DMS153 treated with DMSO at 0.1 percent for 48 hours (cell line): ENCODE results near the gene TARS2.

Experiments used
- DNase-seq: peaks from one replicate; lab custom pipeline; 2025; ENCODE audit not compliant: unreplicated experiment; lab: John Stamatoyannopoulos, UW

Gene TARS2

DNA sequence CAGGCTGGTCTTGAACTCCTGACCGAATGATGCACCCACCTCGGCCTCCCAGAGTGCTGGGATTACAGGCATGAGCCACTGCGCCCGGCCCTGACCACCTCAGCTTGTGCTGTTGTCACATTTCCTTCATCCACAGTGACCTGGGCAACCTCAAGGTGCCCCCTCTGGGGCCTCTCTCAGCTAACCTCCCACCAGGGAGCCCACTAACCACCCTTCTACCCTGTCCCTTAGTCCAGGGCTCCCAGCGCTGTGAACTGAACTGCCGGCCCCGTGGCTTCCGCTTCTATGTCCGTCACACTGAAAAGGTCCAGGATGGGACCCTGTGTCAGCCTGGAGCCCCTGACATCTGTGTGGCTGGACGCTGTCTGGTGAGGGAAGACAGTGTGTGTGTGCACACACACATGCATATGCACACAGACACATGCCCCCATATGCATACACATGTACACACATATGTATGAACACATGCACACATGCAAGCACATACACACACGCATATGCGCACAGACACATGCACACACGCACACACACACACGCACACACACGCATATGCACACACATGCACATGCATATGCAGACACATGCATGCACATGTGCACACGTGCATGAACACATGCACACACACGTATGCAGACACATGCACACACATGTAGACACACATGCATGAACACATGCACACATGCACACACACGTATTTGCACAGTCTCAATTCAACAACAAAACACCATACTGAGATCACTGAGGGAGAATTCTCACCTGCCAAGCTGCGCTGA is 68.2 kb downstream of the TARS2 start:
- no peak for DNase-seq

DNA sequence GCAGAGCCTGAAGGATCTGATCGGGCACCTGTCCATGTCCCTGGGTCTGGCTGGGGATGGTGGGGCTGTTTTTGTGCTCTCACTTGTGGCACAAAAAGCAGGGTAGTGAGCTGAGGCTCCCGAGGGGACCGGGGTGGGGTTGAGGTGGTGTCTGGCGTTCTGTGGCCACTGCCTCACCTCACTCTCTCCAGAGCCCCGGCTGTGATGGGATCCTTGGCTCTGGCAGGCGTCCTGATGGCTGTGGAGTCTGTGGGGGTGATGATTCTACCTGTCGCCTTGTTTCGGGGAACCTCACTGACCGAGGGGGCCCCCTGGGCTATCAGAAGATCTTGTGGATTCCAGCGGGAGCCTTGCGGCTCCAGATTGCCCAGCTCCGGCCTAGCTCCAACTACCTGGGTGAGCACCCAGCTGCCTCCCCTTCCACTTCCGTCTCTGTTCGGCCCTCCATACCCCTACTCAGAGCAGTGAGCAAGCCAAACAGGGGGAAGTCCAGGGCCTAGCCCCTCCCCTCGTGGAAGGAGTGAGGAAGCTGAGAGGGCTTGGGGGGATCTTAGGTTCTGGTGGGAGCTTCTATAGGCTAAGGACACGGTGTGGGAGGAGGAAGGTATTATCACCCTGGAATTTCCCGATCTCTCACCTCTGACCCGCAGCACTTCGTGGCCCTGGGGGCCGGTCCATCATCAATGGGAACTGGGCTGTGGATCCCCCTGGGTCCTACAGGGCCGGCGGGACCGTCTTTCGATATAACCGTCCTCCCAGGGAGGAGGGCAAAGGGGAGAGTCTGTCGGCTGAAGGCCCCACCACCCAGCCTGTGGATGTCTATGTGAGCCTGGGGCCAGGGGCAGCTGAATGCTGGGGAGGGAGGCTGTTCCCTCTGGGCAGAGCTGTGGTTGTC is 69.0 kb downstream of the TARS2 start:
- DNase-seq = no peak

- no peak for DNase-seq
Observed at GRCh38 chr1:150557065-150557600, 69.9 kb downstream of the TARS2 start.
